AG10803 (cell line): ENCODE results near the gene KCNQ1.

ENCODE experiments used
- DNase-seq: peaks from one replicate; pipeline ENCODE4 v3.0.0; 2010; ENCODE audit warnings: low read depth
- H3K4me3 ChIP-seq: 2 replicates; pipeline ENCODE4 v1.5.1; 2011; ENCODE audit warnings: mild to moderate bottlenecking, low read length, control low read depth
- TF ChIP-seq, protein P1 (sequence below): conservative IDR thresholded peaks from 2 replicates; pipeline ENCODE4 v1.5.1; 2011; ENCODE audit warnings: mild to moderate bottlenecking, low read length, control low read depth, inconsistent platforms

Gene KCNQ1

DNA sequence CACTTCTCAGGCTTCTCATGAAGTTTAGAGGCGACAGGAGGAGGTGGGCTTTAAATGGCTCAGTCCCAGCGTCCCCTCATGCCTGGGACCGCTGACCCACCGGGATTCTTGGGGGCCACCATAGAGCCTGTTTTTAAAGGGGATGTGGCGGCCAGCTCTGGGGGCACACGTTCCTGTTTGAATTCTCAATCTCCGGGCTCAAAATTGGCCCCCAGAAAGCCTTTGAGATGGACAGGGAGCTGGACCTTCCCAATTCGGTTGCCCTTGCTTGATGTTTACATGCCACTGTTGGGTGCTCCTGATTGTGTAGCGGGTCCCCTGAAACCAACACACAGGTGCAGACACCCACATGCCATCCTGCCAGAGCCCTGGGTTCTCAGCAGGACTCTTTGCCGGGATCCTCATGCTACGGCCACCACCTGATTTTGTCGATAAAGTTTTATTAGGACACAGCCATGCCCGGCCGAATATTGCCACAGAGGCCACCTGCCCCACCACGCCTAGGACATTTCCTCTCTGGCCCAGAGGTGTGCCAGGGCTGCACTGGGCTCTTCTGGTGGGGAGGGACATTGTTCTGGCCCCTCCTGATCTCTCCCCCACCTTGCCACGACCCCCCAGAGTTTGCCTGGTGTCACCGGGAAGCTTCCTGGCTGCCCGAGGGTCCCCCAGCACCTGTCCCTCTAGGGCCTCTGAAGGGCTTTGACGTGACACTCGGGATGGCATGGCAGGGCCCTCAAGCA is 71.6 kb downstream of the KCNQ1 start:
- no peak overlapping the region for H3K4me3 ChIP-seq
- DNase-seq: no peak
- TF ChIP-seq, protein P1, sequence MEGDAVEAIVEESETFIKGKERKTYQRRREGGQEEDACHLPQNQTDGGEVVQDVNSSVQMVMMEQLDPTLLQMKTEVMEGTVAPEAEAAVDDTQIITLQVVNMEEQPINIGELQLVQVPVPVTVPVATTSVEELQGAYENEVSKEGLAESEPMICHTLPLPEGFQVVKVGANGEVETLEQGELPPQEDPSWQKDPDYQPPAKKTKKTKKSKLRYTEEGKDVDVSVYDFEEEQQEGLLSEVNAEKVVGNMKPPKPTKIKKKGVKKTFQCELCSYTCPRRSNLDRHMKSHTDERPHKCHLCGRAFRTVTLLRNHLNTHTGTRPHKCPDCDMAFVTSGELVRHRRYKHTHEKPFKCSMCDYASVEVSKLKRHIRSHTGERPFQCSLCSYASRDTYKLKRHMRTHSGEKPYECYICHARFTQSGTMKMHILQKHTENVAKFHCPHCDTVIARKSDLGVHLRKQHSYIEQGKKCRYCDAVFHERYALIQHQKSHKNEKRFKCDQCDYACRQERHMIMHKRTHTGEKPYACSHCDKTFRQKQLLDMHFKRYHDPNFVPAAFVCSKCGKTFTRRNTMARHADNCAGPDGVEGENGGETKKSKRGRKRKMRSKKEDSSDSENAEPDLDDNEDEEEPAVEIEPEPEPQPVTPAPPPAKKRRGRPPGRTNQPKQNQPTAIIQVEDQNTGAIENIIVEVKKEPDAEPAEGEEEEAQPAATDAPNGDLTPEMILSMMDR: no peak

DNA sequence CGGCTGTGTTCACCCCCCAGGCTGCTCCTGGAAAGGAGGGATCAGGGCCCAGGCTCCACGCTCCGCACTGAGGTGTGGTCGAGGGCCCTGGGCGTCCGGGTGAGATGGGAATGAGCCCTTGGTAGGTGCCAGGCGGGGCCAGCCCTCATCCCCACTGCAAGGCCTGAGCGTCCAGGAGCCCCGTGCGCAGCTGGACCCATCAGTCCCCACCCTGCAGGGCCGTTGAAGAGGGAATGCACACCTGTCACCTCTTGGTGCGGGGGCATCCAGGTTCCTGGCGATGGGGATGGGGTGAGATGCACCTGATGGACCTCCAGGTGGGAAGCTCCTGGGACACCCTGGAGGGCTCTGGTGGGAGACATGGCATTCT is 72.2 kb downstream of the KCNQ1 start:
- TF ChIP-seq, protein P1: no peak
- H3K4me3 ChIP-seq: no peak overlapping the region
- DNase-seq: no peak

DNA sequence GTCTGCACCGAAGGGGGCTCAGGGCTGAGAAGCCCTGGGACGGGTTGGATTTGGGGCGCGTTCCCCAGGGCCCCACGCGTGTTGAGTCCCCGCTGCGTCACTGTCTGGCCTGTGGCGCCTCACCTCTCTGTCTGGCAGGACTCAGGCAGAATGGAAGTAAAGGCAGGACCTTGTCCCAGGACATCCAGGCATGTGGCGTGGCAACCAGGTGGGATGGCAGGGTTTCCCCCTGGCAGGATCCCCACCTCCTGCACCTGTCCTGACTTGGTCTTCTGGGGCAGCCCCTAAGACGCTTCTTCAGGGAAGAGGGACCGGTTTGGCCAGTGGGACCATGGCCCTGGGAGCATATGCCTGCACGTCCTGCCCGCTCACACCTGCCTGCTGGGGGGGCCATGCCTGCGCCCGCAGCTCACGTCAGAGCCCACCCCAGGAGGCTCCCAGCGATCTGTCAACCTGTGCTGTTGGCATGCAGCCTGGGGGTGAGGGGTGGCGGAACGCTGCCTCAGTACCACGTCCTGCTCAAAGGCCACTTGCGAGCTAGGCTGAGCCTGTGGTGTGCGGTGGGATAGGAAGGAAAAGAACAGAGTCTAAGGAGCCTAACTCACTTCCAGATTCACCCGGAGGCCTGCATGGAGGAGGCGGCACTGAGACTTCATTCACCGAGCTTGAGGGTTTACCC is 72.7 kb downstream of the KCNQ1 start:
- DNase-seq: no peak
- TF ChIP-seq, protein P1: no peak
- H3K4me3 ChIP-seq: no peak overlapping the region

DNA sequence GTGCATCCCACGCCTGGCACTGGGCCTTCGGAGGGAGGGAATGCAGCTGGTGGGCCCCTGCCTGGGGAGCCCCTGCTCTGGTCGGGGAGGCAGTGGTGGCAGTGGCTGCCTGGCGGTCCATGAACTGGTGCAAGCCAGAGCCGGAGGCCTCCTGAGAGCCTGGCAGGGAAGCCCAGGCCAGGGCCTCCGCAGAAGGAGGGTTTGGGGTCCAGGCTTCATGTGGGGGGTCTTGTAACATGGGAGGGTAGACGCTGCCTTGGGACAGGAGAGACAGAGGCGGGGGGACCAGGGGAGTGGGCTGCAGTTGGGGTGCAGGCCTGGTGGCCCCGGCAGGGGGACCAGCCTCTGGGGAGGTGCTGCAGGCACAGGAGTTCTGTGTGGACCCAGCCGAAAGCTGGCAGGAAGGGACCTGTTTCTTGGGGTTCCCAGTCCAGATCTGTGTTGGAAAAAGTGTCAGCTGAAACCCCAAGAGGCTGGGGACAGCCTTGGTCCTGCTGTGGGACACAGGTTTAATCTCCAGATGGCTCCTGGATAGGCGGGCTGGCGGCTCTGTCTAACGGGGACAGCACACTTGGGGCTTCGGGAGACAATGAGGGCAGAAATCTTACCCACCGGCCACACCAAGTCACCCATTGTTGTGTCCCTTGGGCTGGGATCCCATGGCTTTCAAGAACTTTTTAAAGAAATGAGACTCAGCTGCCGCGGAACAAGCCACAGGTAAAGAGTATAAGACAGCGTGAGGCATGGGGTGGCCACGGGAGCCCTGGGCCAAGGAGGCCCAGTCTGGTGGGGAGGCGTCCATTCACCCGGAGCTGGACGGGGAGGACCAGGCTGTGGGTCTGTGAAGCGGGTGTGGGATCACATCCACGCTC is 73.5 kb downstream of the KCNQ1 start:
- TF ChIP-seq, protein P1: no peak
- no peak overlapping the region for H3K4me3 ChIP-seq
- DNase-seq: no peak

DNA sequence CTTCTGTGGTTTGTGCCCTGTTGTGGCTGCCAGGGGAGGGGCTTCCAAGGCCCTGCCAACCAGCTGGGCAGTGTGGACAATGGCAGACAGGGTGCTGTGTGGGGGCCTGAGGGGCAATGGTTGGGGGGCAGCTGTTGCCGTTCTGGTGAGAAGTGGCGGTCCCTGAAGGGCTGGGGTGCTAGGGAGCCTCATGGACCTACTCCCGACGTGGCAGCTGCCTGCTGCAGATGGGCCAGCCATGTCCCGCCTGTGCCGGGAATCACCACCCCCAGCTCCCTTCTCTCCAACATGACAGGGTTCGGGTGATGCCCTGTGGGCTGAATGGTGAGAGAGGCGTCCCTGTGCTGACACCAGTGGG is 74.2 kb downstream of the KCNQ1 start:
- TF ChIP-seq, protein P1: no peak
- DNase-seq: no peak
- no peak overlapping the region for H3K4me3 ChIP-seq

DNA sequence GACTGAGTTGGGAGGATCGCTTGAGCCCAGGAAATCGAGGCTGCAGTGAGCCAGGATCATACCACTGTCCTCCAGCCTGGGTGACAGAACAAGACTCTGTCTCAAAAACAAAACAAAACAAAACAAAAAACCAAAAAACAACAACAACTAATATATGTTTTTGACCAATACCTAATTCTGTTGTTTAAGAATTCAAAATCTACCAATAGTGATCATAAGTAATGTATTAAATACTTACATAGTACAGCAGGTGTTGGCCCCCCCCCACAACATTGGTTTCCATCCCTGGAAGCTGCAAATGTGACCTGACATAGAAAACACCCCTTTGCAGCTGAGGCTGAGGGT is 74.7 kb downstream of the KCNQ1 start:
- no peak overlapping the region for H3K4me3 ChIP-seq
- no peak for DNase-seq
- TF ChIP-seq, protein P1: no peak
